ENCODE data around the gene MAPKBP1.

Gene MAPKBP1

GRCh38 chr15:41789236-41789635 lies 15.0 kb downstream of the MAPKBP1 start:
- no peak for DNase-seq

GRCh38 chr15:41789662-41790061 lies 15.4 kb downstream of the MAPKBP1 start:
- DNase-seq: no peak

GRCh38 chr15:41790169-41790568 lies 15.9 kb downstream of the MAPKBP1 start:
- no peak for DNase-seq

- no peak for DNase-seq
These were observed 16.7 kb downstream of the MAPKBP1 start for GRCh38 chr15:41790756-41791546.

GRCh38 chr15:41791547-41791937 lies 17.3 kb downstream of the MAPKBP1 start:
- no peak for DNase-seq

GRCh38 chr15:41792000-41792637 lies 17.8 kb downstream of the MAPKBP1 start:
- no peak for DNase-seq

GRCh38 chr15:41794081-41794480 lies 19.8 kb downstream of the MAPKBP1 start:
- DNase-seq: no peak

GRCh38 chr15:41795996-41796856 lies 21.9 kb downstream of the MAPKBP1 start:
- no peak for DNase-seq

- no peak for DNase-seq
These were observed 23.1 kb downstream of the MAPKBP1 start for GRCh38 chr15:41797201-41797944.

- DNase-seq: no peak
These were observed 24.6 kb downstream of the MAPKBP1 start for GRCh38 chr15:41798607-41799487.

GRCh38 chr15:41799488-41799805 lies 25.2 kb downstream of the MAPKBP1 start:
- DNase-seq: no peak

GRCh38 chr15:41801185-41801584 lies 26.9 kb downstream of the MAPKBP1 start:
- DNase-seq: no peak

GRCh38 chr15:41801850-41802455 lies 27.7 kb downstream of the MAPKBP1 start:
- DNase-seq: no peak

- DNase-seq: no peak
These were observed 30.1 kb downstream of the MAPKBP1 start for GRCh38 chr15:41804361-41804760.

- DNase-seq: no peak
These were observed 30.8 kb downstream of the MAPKBP1 start for GRCh38 chr15:41804916-41805666.

GRCh38 chr15:41805711-41806110 lies 31.4 kb downstream of the MAPKBP1 start:
- DNase-seq: no peak

- DNase-seq: no peak
These were observed 32.3 kb downstream of the MAPKBP1 start for GRCh38 chr15:41806291-41807181.

GRCh38 chr15:41809121-41809520 lies 34.8 kb downstream of the MAPKBP1 start:
- no peak for DNase-seq

- DNase-seq: no peak
These were observed 35.4 kb downstream of the MAPKBP1 start for GRCh38 chr15:41809526-41810220.
